SK-N-MC (cell line): ENCODE data around the gene STRBP.

Source experiments
- DNase-seq: peaks from one replicate; pipeline ENCODE4 v3.0.0-alpha.2; 2011; ENCODE audit warnings: low read depth, low spot score
- H3K27ac ChIP-seq: fragments of 200-600 bp; sonication (generic); 2 replicates; pipeline ENCODE4 v1.5.1; 2016; ENCODE audit warnings: mixed run types
- H3K36me3 ChIP-seq: fragments of 200-600 bp; sonication (generic); 2 replicates; pipeline ENCODE4 v1.6.1; 2017; ENCODE audit warnings: antibody characterized with exemption, low read length, mixed read lengths; ENCODE audit not compliant: insufficient read depth
- H3K4me3 ChIP-seq: fragments of 200-600 bp; sonication (generic); 2 replicates; pipeline ENCODE4 v1.5.1; 2016
- H3K9ac ChIP-seq: fragments of 200-600 bp; sonication (generic); 2 replicates; pipeline ENCODE4 v1.8.0; 2017; ENCODE audit warnings: mixed run types, mixed read lengths; ENCODE audit not compliant: insufficient read length
- H3K9me3 ChIP-seq: fragments of 200-600 bp; sonication (generic); 2 replicates; pipeline ENCODE4 v1.6.1; 2017; ENCODE audit warnings: low read depth, mild to moderate bottlenecking, antibody characterized with exemption, low read length, moderate library complexity, mixed read lengths
- EZH2 ChIP-seq: fragments of 200-600 bp; sonication (generic); IDR thresholded peaks from one replicate; pipeline ENCODE4 v1.6.1; 2017; ENCODE audit warnings: antibody characterized with exemption
- FOXP2 ChIP-seq: optimal IDR thresholded peaks from 2 replicates; pipeline ENCODE3; 2011; ENCODE audit warnings: mild to moderate bottlenecking, moderate library complexity; ENCODE audit not compliant: insufficient read depth; ENCODE audit errors: extremely low read length, control extremely low read depth
- POLR2AphosphoS5 ChIP-seq: IDR thresholded peaks from 2 replicates; pipeline ENCODE4 v1.6.1; 2012; ENCODE audit warnings: mild to moderate bottlenecking, low read depth, low read length, borderline replicate concordance

Gene STRBP

GRCh38 chr9:123085916-123086315, 182.5 kb downstream of the STRBP start:
- Histone ChIP-seq H3K9me3 (no peaks in the 10 kb centered on the region), H3K4me3 (no peak overlapping the region), H3K27ac (no peak overlapping the region), H3K36me3 (peaks cover 87% of the 10 kb centered on the region), H3K9ac (no peak overlapping the region)
- no peak for DNase-seq
- no peak for TF ChIP-seq EZH2
- no peak for TF ChIP-seq FOXP2
- TF ChIP-seq POLR2AphosphoS5, result no peak

- no peak overlapping the region for H3K4me3 ChIP-seq
- H3K36me3 ChIP-seq, result peaks cover 86% of the 10 kb centered on the region
- no peak for DNase-seq
- H3K9me3 ChIP-seq, result no peaks in the 10 kb centered on the region
- H3K27ac ChIP-seq, result peak overlapping the region; percentile 33; the same call in 1 of the 2 replicates
- no peak overlapping the region for H3K9ac ChIP-seq
- TF ChIP-seq FOXP2 (no peak), POLR2AphosphoS5 (no peak), EZH2 (no peak)
Observed at GRCh38 chr9:123084256-123084655, 184.1 kb downstream of the STRBP start.

GRCh38 chr9:123083680-123084079, 184.7 kb downstream of the STRBP start:
- no peaks in the 10 kb centered on the region for H3K9me3 ChIP-seq
- peaks cover 87% of the 10 kb centered on the region for H3K36me3 ChIP-seq
- DNase-seq, result no peak
- no peak overlapping the region for H3K4me3 ChIP-seq
- H3K9ac ChIP-seq, result peak overlapping the region; percentile 38
- TF ChIP-seq EZH2 (no peak), POLR2AphosphoS5 (no peak), FOXP2 (no peak)
- H3K27ac ChIP-seq, result peak overlapping the region; percentile 33; the same call in 1 of the 2 replicates

- peaks cover 85% of the 10 kb centered on the region for H3K36me3 ChIP-seq
- no peaks in the 10 kb centered on the region for H3K9me3 ChIP-seq
- peak overlapping the region; percentile 60 for H3K27ac ChIP-seq
- TF ChIP-seq POLR2AphosphoS5 (no peak), FOXP2 (no peak), EZH2 (no peak)
- no peak overlapping the region for H3K4me3 ChIP-seq
- DNase-seq, result peak; percentile 50
- H3K9ac ChIP-seq, result peak overlapping the region; percentile 58
Observed at GRCh38 chr9:123081824-123082223, 186.6 kb downstream of the STRBP start.

- no peak for TF ChIP-seq FOXP2
- no peak for TF ChIP-seq EZH2
- no peak for TF ChIP-seq POLR2AphosphoS5
- H3K9me3 ChIP-seq, result no peaks in the 10 kb centered on the region
- H3K27ac ChIP-seq, result peak overlapping the region; percentile 2; the same call in 1 of the 2 replicates
- H3K36me3 ChIP-seq, result peaks cover 77% of the 10 kb centered on the region
- DNase-seq, result no peak
- H3K9ac ChIP-seq, result no peak overlapping the region
- no peak overlapping the region for H3K4me3 ChIP-seq
Observed at GRCh38 chr9:123080444-123080843, 187.9 kb downstream of the STRBP start.

GRCh38 chr9:123074628-123075027, 193.8 kb downstream of the STRBP start:
- H3K36me3 ChIP-seq, result peaks cover 74% of the 10 kb centered on the region
- peak overlapping the region; percentile 24 for H3K9ac ChIP-seq
- TF ChIP-seq POLR2AphosphoS5 (no peak), FOXP2 (no peak), EZH2 (no peak)
- peak overlapping the region; percentile 42; the same call in 1 of the 2 replicates for H3K4me3 ChIP-seq
- H3K27ac ChIP-seq, result peak overlapping the region; percentile 88
- H3K9me3 ChIP-seq, result no peaks in the 10 kb centered on the region
- DNase-seq, result no peak

- Histone ChIP-seq H3K4me3 (peak overlapping the region; percentile 42), H3K36me3 (peaks cover 69% of the 10 kb centered on the region), H3K9me3 (no peaks in the 10 kb centered on the region), H3K9ac (peak overlapping the region; percentile 24), H3K27ac (peak overlapping the region; percentile 88)
- no peak for TF ChIP-seq EZH2
- TF ChIP-seq FOXP2, result no peak
- no peak for TF ChIP-seq POLR2AphosphoS5
- no peak for DNase-seq
Observed at GRCh38 chr9:123073991-123074422, 194.4 kb downstream of the STRBP start.

GRCh38 chr9:123073441-123073840, 194.9 kb downstream of the STRBP start:
- no peak for TF ChIP-seq FOXP2
- no peak for TF ChIP-seq EZH2
- no peak for TF ChIP-seq POLR2AphosphoS5
- Histone ChIP-seq H3K27ac (peak overlapping the region; percentile 88), H3K36me3 (peaks cover 65% of the 10 kb centered on the region), H3K9me3 (no peaks in the 10 kb centered on the region), H3K4me3 (0 out of 2 replicates have a peak overlapping the region, but pooled peaks have one; percentile 42), H3K9ac (no peak overlapping the region)
- DNase-seq, result no peak

- TF ChIP-seq POLR2AphosphoS5, result no peak
- TF ChIP-seq FOXP2, result no peak
- no peak for TF ChIP-seq EZH2
- H3K9ac ChIP-seq, result no peak overlapping the region
- no peaks in the 10 kb centered on the region for H3K9me3 ChIP-seq
- H3K27ac ChIP-seq, result peak overlapping the region; percentile 88
- peaks cover 69% of the 10 kb centered on the region for H3K36me3 ChIP-seq
- no peak overlapping the region for H3K4me3 ChIP-seq
- no peak for DNase-seq
Observed at GRCh38 chr9:123072407-123072995, 195.9 kb downstream of the STRBP start.
